ENCODE data around the gene SMIM35.
"Not testable (repeated sequence)": the region's sequence is repeated elsewhere in the genome, so short reads cannot be mapped to it uniquely, and the experiment has no call there.

Gene SMIM35

GRCh38 chr11:117983163-117983475 lies 103.6 kb downstream of the SMIM35 start:
- no peak for DNase-seq (ENCODE audit: low read depth)

DNA sequence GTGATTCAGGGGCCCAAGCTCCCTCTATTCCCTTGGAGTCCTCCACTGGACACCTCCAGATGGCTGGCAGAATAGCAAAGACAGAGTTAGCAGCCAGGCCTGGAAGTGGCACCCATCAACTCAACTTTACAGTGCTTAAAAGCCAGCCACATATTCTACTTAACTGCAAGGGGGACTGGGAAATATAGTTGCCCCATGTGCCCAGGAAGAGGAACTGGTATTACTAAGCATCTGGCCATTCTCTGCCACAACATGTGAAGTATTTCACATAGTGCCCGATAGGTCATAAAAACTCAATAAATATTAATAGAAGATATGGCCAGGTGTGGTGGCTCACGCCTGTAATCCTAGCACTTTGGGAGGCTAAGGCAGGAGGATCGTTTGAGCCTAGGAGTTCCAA lies 106.0 kb downstream of the SMIM35 start:
- no peak for DNase-seq (ENCODE audit: low read depth)

- no peak for DNase-seq (ENCODE audit: low read depth)
Observed at GRCh38 chr11:117980280-117980679, 106.5 kb downstream of the SMIM35 start.

GRCh38 chr11:117979481-117980211 lies 107.1 kb downstream of the SMIM35 start:
- DNase-seq (ENCODE audit: low read depth): no peak

- DNase-seq (ENCODE audit: low read depth): no peak
Observed at GRCh38 chr11:117978991-117979390, 107.8 kb downstream of the SMIM35 start.

- not testable (repeated sequence) for DNase-seq (ENCODE audit: low read depth)
Observed at GRCh38 chr11:117978291-117978910, 108.4 kb downstream of the SMIM35 start.

DNA sequence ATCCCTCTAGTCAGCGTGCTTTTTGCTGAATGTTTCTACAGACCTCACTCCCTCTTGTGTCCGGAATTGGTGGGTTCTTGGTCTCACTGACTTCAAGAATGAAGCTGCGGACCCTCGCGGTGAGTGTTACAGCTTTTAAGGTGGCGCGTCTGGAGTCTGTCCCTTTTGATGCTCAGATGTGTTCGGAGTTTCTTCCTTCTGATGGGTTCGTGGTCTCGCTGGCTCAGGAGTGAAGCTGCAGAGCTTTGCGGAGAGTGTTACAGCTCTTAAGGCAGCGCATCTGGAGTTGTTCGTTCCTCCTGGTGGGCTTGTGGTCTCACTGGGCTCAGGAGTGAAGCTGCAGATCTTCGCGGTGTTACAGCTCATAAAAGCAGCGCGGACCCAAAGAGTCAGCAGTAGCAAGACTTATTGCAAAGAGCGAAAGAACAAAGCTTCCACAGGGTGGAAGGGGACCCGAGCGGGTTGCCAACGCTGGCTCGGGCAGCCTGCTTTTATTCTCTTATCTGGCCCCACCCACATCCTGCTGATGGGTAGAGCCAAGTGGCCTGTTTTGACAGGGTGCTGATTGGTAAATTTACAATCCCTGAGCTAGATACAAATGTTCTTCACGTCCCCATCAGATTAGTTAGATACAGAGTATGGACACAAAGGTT lies 109.0 kb downstream of the SMIM35 start:
- not testable (repeated sequence) for DNase-seq (ENCODE audit: low read depth)

GRCh38 chr11:117977029-117977428 lies 109.7 kb downstream of the SMIM35 start:
- no peak for DNase-seq (ENCODE audit: low read depth)

DNA sequence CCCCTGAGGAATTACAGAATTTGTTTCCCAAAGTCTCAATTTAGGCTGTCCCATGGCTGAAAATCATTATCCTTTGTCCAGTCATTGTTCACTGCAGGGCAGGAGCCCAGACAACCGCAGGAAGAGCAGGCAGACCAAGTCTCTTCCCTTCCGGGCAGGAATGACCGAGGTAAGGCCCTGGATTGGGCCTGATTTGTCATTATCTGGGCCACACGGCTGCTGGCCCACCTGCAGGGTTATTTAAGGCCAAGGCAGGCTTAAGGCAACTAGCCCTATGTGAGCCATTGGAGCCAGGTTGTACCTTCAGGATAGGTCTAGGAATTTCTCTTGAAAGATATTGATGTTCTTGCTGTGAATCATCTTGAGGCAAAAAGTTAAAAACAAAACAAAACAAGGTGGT lies 110.3 kb downstream of the SMIM35 start:
- no peak for DNase-seq (ENCODE audit: low read depth)

GRCh38 chr11:117973503-117973860 lies 113.3 kb downstream of the SMIM35 start:
- no peak for DNase-seq (ENCODE audit: low read depth)

GRCh38 chr11:117972629-117973502 lies 113.9 kb downstream of the SMIM35 start:
- DNase-seq (ENCODE audit: low read depth): no peak

- DNase-seq (ENCODE audit: low read depth): no peak
Observed at GRCh38 chr11:117972044-117972443, 114.7 kb downstream of the SMIM35 start.

GRCh38 chr11:117970400-117971024 lies 116.3 kb downstream of the SMIM35 start:
- DNase-seq (ENCODE audit: low read depth): no peak

DNA sequence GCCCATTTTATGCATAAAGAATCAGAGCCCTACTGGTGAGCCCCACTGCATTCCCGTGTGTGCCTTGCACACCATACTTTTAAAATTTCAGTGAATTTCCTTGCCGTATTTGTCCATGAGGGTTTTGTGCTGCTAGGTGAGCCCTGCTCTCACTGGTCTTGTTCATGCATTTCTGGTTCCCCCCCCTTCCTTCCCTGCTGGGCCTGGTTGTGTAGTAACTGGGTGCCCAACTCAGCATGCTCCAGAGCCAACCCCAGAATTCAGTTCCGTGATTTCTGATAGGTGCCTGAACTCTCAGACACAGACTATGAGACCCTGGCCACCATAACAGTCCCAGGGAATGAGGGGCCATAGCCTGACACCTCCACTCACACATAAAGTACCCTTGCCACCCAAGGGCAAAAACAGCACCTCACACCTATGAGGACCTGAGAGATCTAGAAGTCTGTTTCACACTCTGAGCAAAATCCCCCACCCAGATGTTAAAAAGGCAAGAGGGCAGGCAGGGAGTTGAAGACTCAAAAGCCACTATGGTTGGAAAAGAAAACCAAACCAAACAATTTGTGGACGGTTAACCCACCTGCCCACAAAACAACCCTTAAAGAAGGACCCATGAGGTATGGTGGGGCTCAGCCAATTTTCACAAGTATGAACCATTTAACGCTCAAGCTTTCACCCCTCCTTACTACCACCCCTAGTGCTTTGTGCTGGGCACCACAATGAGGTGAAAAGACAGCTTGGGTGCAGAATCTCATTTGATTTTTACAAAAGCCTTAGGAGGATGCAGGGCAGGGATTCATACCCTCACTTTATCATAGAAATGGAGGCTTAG lies 117.4 kb downstream of the SMIM35 start:
- DNase-seq (ENCODE audit: low read depth): no peak

DNA sequence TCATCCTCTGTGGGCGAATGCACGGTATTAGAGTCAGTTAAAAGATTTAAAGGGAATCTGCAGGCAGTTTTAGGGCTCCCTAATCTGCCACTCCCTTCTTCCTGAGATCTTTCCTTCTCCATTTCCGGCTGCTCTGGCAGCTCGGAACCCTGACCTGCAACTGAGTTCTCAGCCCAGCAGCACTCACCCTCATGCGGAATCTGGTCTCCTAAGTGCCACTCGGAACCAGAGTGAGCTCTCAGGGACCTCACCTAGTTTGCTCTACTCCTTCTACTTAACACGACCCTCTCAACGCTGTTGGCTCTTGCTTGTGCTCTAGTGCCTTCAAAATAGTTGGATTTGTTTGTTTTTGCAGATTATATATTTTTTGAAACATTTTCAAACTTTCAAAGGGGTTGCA lies 119.9 kb downstream of the SMIM35 start:
- no peak for DNase-seq (ENCODE audit: low read depth)

GRCh38 chr11:117962826-117963225 lies 123.9 kb downstream of the SMIM35 start:
- no peak for DNase-seq (ENCODE audit: low read depth)

- no peak for DNase-seq (ENCODE audit: low read depth)
Observed at GRCh38 chr11:117961896-117962295, 124.9 kb downstream of the SMIM35 start.

- no peak for DNase-seq (ENCODE audit: low read depth)
Observed at GRCh38 chr11:117960406-117960805, 126.4 kb downstream of the SMIM35 start.

DNA sequence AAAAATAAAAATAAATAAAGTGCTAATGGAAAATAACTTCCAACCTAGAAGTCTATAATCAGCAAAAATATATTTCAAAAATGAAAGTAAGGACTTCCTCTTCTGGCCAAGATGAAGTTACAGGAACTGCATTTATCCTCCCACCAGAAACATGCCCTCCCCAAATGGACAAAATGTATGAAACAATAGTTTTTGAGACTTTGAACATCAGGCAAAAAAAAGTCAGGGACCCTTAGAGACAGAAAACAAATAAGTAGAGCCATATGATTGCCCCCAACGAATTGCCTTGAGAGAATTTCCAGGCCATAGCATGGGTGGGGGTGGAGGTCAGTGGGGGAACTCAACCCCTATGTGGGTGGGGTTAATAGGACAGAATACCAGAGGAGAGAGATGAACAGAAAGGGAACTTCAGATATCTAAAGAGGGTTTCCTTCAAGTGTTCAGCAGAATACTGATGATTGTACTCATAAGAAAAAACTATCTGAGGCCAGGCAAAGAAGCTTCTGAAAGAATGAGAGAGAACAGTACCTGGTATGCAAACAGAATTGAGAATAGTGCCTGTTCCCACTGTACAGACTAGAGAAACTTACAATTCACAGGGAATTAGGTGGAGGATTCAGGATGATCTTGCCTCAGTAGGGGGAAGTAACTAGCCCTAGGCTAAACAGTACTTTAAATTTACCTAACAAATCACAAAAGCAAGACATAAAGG lies 127.2 kb downstream of the SMIM35 start:
- no peak for DNase-seq (ENCODE audit: low read depth)

DNA sequence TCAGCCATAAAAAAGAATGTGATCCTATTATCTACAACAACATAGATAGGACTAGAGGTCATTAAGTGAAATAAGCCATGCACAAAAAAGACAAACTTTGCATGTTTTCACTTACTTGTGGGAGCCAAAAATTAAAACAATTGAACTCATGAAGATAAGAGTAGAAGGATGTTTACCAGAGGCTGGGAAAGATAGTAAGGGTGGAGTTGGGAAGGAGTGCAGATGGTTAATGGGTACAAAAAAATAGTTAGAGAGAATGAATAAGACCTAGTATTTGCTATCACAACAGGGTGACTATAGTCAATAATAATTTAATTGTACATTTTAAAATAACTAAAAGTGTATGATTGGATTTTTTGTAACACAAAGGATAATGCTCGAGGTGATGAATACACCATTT lies 127.8 kb downstream of the SMIM35 start:
- no peak for DNase-seq (ENCODE audit: low read depth)
